GF-D8 (cell line): ENCODE measurements around the gene C19orf85.
"Not testable (repeated sequence)": the region's sequence is repeated elsewhere in the genome, so short reads cannot be mapped to it uniquely, and the experiment has no call there.

Source experiments
- DNase-seq: peaks from one replicate; lab custom pipeline; 2025; lab: John Stamatoyannopoulos, UW

Gene C19orf85

GRCh38 chr19:55464662-55465054 lies at the start of gene C19orf85:
C19orf85 (minus strand) TSS chr19:55464751; CDS start chr19:55464554, 197 bp downstream.
- no peak for DNase-seq

DNA sequence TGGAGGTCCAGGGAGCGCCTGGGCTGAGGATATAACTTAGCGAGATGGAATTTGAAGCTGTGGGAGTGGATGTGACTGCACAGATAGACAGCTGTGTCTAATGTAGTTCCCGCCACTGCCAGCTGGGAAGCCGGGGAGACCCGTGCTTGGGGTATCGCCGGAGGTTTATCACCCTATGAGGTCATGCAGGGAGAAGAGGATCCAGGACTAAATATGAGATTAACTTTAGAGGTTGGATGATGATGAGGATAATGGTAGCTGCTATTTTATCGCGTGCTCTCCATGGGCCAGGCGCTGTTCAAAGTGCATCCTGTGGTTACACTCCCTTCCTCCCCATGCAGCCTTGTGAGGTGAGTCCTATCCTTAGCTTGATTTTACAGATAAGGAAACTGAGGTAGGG lies 43.6 kb upstream of the C19orf85 start:
- DNase-seq: no peak

- DNase-seq: no peak
Observed at GRCh38 chr19:55504981-55505380, 40.4 kb upstream of the C19orf85 start.

DNA sequence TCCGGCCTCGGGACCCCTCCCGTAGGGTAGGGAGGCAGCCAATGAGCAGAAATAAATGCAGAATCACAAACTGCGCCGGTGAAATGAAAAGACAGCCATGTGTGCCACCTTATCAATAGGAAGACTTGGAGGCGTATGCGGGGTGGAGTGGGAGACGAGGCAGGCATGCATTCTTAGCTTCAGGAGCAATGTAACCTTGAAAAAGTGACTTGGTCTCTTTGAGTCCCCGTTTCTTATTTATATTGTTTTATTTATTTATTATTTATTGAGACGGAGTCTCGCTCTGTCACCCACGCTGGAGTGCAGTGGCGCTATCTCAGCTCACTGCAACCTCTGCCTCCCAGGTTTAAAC lies 39.7 kb upstream of the C19orf85 start:
- DNase-seq: no peak

DNA sequence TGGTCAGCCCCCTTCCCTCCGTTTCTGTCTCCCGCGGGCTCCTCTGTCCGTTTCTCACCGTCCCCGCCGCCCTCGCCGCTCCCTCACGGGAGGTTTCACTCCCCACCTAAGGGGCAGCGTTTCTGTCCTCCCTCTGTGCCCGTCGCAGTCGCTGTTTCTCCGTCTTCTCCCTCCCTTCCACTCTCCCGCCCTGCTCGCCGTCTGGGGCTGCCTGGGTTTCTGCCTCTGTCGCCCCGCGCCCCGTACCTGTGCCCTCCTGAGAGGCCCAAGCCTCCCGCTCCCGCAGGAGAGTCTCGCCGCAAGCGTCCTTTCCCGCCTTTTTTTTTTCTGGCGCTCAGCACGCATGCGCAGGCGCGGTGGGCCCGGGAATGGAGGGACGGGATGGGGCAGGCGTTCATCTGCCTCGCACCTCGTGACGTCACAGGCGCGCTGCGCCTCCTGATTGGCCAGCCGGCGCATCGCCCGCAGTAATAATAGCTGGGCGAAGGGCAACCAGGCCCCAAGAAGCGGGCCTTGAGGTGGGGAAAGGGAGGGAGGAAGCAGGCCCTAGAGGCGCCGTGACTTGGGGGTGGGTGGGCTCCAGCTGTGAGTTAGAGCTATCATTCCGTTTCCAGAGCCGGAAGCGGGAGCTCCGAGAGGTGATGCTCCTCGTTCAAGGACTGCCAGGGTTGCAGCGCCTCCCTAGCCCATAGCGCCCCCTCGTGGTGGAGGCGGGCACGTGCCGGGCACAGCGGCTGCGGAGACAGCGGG lies 39.1 kb upstream of the C19orf85 start:
- DNase-seq: peak; percentile 48

DNA sequence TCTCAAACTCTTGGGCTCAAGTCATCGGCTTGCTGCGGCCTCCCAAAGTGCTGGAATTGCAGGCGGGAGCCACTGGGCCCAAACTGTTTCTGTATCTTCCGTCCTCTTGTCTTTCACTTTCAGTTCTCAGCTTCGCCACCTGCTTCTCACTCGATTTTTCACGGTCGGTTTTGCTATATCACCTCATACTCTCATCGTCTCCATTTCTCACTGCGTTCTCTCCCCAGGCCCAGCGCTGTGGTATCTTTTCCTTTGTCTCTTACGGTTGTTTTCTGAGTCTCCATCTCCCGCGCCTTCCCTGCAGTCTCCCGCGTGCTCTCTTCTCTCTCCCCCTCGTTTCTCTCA lies 38.6 kb upstream of the C19orf85 start:
- DNase-seq: no peak

- DNase-seq: no peak
Observed at GRCh38 chr19:55502197-55502952, 37.8 kb upstream of the C19orf85 start.

DNA sequence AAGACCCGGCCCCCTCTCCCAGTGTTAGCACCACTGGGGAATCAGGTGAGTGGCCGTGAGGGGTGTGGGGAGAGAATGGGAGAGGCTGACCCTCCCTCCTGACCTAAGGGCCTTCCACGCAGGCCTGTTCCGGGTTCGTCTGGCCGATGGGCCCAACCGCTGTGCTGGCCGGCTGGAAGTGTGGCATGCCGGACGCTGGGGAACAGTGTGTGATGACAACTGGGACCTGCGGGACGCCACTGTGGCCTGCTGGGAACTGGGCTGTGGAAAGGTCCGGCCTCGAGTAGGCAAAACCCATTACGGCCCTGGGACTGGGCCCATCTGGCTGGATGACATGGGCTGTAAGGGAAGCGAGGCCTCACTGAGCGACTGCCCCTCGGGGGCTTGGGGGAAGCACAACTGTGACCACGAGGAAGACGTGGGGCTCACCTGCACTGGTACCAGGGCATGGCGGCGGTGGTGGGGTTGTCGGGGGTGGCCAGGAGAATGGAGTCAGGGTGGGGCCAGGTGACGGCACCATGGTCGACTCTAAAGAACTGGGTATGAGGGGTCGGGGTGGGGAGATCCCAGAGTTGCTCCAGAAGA lies 35.9 kb upstream of the C19orf85 start:
- no peak for DNase-seq

GRCh38 chr19:55498246-55498840 lies 33.8 kb upstream of the C19orf85 start:
- DNase-seq: no peak

DNA sequence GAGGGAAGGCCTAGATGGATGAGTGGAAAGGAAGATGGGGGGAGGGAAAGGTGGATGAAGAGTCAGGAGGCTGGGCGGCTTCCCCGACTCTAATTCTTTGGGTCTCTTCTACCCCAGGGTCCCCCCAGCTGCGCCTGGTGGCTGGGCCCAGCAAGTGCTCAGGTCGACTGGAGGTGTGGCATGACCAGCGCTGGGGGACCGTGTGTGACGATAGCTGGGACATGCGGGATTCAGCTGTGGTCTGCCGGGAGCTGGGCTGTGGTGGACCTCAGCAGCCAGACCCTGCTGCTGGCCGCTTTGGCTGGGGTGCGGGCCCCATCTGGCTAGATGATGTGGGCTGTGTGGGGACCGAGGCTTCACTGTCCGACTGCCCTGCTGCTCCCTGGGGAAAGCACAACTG lies 33.2 kb upstream of the C19orf85 start:
- DNase-seq: no peak

- DNase-seq: not testable (repeated sequence)
Observed at GRCh38 chr19:55496820-55497219, 32.3 kb upstream of the C19orf85 start.

GRCh38 chr19:55495646-55496349 lies 31.2 kb upstream of the C19orf85 start:
- no peak for DNase-seq

DNA sequence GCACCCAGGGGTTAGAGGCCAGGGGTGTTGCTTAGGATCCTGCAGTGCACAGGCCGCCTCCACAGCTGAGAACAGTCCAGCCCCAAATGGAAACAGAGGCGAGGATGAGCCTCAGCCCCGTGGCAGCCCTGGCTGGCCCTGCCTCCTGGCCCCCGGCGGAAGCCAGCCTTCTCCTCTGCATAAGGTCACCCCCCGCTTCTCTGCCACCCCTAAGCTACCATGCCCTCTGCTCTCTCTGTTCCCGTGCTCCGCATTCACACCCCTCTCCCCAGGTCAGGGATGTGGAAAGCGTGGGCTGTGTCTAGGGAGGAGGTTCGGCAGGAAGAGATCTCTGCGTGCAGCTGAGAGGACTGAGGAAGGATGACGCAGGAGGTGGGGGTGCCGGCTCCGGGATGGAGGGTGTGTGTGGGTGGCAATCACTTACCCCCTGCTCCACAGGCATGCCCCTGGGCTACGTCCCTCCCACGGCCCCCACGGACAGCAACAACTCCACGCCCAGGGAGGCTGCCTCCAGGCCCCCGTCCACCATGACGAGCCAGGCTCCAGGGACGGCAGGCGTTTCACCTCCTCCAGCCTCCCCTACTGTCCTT lies 29.7 kb upstream of the C19orf85 start:
- no peak for DNase-seq

DNA sequence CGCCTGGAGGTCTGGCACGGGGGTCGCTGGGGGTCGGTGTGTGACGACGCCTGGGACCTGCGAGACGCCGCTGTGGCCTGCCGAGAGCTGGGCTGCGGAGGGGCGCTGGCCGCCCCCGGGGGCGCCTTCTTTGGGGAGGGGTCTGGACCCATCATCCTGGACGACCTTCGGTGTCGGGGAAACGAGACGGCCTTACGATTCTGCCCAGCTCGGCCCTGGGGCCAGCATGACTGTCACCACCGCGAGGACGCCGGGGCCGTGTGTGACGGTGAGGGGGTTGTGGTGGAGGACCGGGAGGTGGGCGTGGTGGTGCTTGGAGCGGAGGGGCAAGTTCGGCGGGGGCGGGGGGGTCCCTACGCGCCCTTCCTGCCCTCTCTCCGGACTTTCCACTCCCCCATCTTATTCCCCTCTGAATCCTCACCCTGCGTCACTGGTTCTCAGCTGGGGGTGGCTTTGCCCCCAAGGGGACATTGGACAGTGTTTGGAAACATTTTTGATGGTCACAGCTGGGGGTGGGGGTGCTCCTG lies 29.2 kb upstream of the C19orf85 start:
- no peak for DNase-seq

DNA sequence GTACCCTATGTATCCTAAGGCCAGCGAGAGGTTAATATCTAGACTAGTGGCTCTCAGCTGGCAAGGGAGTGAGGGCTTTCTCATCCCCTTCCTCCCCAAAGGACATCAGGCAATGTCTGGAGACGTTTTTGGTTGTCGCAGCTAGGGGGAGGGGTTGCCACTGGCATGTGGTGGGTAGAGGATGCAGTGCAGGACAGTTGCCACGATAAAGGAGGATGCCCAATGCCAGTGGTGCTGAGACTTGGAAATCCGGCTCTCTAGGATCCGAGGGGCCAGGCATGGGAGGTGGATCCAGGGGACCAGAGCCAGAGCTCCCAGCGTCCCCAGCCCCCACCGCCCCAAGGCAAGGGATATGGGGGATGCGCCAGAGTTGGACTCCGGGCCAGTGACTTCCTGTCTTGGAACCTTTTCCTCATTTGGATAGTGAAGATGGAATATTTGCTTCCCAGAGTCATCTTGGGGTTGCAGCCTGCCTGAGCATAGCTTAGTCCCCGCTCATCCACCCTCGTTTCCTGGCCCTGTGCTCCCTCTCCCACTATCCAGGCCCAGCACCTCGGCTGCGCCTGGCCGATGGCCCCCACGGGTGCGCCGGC lies 28.6 kb upstream of the C19orf85 start:
- DNase-seq: no peak

DNA sequence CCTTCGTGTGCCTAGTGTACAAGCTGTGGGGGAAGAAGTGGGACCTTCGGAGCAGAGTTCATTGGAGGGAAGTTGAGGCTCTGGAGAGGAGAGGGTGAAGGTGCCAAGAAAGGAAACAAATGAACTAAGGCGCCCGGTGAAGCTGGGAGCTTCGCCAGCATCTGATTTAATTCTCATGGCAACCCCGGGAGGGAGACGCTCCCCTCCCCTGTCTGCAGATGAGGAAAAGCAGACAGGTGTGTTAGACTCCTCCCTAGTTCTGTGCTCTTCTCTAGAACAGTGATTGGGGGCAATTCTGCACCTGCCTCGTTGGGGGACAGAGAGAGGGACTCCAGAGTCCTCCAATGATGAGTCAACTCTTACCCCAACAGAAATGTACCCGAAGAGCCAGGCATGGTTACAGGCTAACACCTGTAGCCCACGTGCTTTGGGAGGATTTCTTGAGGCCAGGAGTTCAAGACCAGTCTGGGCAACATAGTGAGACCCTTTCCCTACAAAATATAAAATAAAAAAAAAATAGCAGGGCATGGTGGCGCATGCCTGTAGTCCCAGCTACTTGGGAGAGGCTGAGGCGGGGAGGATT lies 27.9 kb upstream of the C19orf85 start:
- DNase-seq: no peak

GRCh38 chr19:55491546-55492360 lies 27.2 kb upstream of the C19orf85 start:
- no peak for DNase-seq

DNA sequence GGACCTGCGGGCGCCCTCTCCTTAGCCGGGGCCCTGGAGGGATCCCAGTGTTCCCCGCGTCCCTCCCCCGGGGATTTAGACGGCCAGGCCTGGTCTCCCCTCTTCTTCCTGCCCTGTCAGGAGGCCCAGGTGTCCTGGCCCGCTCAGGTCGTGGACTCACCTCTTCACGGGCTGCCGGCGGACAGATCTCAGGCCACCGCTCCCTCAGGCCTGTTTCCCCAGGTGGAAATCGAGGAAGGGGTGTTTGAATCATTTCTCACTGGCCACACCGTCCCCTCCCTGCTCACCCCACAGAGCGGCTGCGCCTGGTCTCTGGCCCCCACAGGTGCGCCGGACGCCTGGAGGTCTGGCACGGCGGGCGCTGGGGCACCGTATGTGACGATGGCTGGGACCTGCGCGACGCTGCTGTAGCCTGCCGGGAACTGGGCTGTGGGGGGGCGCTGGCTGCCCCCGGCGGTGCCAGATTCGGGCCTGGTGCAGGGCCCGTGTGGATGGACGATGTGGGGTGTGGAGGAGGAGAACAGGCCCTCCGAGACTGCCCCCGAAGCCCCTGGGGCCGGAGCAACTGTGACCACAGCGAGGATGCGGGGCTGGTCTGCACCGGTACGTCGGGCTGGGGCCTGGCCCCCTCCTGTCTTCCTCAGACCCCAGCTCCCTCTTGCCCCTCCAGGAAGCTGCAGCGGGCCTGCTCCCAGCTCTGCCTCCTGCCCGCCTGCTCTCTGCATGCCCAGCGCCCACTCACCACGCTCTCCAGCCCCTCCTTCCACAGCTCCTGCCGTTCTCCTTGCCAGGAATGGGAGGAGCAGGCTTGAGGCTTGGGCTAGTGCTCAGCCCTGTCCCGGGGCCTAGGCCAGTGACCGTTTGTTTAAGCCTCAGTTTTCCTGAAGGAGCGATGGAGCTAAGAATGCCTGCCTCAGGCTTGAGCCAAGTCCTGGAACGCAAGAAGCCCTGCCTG lies 26.2 kb upstream of the C19orf85 start:
- DNase-seq: no peak
